ENCODE results near the gene SLCO4A1. TPM values are rescaled to one million over a fixed set of nuclear protein-coding genes. Genes with fewer than 3 reads are reported as not detected.
"Not testable (repeated sequence)": the region's sequence is repeated elsewhere in the genome, so short reads cannot be mapped to it uniquely, and the experiment has no call there.

Gene SLCO4A1
- total RNA-seq, 1 donor from 2014 or later: 0.60 TPM

DNA sequence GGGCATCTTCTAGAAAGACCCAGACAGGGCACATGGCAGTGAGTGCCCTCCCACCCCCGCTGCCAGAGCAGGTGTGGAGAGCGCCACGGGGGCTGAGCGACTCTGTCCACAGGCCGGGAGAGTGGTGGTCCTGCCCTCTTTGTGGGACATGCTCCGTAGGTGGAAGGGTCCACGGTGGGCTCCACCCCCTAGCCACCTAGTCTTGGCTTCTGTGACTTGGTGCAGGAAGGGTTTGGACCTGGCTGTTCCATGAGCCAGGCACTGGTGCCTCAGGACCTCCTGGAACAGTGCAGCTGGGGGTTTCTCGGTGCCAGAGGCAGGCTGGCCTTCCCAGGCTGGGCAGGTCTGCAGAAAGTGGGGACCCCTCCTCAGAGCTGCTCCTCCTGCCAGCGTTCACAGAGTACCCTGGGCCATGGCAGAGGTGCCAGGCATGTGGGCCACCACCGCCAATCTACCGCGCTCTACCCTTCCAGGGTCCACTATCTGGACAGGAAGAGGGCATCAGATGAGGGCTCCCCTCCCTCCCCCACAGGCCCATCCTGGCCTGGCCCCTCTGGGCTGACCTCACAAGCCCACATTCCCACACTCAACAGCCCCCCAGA lies 23.0 kb downstream of the SLCO4A1 start:
- no peak for DNase-seq (ENCODE audit: low read depth in 2 of 2)

GRCh38 chr20:62665826-62666735 lies 23.8 kb downstream of the SLCO4A1 start:
- no peak for DNase-seq (ENCODE audit: low read depth in 2 of 2)

DNA sequence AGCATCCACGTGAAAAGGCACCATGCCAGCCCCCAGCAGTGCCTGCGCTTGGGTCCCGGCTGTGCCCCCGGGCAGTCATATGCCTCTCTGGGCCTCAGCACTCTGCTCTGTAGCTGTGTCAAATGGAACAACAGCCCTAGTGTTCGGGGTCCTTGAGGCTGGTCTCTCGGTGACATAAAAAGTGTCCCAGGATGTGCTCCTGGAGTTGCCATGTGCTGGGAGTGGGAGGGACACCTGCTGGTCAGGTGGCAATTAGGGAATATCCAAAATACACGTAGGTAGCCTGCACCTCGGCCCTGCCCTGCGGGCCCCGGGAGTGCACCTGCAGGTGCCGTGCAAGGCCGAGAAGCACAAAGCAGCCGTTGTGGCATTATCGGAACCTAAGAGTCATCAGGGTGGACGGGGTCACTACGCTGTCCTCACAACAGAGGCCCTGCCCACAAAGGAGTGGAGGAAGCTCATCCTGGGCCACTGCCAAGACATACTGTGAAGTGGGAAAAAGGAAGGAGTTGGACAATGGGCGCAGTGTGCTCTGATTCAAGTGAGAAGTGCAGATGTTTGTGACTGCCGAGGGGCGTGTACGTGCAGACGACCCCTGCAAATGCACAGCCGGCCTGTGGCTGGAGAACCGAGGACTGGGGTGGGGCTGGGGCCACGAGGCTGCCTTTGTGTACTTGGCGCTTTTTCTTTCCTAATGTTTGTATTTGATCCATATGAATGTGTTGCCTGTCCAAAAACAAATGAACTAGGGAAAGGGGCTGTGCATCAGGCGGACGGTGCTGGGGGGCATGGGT lies 24.6 kb downstream of the SLCO4A1 start:
- DNase-seq (ENCODE audit: low read depth in 2 of 2): peak; percentile 74 to 80

DNA sequence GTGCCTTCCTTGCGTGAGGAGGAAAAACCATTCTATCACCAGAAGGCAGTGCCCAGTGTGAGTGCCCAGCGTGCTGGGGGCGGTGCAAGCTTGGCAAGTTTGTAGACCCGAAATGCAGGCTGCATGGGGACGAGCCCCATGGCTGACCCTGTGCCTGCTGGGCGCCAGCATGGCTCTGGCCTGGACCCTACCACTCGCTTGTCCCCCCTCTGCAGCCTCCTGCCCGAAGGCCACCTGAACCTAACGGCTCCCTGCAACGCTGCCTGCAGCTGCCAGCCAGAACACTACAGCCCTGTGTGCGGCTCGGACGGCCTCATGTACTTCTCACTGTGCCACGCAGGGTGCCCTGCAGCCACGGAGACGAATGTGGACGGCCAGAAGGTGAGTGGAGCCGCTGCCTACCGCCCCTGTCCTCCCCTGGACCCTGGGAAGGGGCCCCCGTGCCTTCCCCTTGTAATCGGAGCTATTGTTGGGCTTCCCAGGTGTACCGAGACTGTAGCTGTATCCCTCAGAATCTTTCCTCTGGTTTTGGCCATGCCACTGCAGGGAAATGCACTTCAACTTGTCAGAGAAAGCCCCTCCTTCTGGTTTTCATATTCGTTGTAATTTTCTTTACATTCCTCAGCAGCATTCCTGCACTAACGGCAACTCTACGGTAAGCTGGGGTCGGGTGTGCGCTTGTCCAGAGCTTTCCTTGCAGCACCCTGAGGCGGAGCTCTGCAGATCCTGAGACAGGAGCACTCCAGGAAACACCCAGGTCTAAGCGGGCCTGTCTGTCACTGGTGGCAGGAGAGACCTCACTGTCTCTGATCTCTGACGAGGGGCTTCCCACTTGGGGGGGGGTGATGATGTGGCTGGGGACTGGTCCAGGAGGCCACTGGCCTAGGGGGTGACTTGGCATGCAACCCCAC lies 25.5 kb downstream of the SLCO4A1 start:
- no peak for DNase-seq (ENCODE audit: low read depth in 2 of 2)

GRCh38 chr20:62668441-62669027 lies 26.2 kb downstream of the SLCO4A1 start:
- DNase-seq (ENCODE audit: low read depth in 2 of 2): peak; percentile 78 to 85

DNA sequence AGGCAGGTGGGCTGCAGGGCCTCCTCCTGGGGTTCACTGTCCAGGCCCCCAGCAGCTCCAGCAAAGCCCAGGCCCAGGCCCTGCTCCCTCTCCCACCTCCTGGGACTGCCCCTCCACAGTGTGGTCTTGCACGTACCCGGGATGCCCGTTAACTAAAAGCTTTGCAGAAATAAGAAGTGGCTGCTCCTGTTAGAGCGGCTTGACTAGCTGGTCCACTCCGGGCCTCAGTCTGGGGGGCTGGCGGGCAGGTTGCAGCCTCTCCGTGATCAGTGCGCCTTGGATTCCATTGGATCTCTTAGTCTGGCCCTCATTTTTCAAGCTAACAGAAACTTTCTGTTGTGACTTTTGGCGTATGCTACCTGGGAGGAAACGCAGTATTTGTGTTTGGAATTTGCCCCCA lies 26.9 kb downstream of the SLCO4A1 start:
- DNase-seq (ENCODE audit: low read depth in 2 of 2): no peak

- DNase-seq (ENCODE audit: low read depth in 2 of 2): no peak
Measured at GRCh38 chr20:62670156-62670555, 27.9 kb downstream of the SLCO4A1 start.

DNA sequence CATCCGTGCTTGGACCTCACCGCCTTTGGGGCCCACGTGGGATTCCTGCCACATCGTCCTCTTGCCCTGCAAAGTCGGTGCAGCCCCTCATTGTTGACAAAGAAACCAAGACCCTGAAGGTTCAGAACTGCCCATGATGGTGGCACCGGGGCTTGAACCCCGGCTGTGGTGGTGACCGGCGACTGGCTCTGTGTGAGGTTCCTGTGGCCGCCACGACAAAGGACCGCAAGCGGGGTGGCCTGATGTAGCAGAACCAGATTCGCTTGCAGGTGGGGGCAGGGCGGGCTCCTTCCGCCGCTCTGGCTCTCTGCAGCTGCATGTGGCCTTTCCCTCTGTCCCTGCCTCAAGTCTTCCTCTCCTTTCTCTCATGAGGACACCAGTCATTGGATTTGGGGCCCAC lies 28.7 kb downstream of the SLCO4A1 start:
- DNase-seq (ENCODE audit: low read depth in 2 of 2): no peak

DNA sequence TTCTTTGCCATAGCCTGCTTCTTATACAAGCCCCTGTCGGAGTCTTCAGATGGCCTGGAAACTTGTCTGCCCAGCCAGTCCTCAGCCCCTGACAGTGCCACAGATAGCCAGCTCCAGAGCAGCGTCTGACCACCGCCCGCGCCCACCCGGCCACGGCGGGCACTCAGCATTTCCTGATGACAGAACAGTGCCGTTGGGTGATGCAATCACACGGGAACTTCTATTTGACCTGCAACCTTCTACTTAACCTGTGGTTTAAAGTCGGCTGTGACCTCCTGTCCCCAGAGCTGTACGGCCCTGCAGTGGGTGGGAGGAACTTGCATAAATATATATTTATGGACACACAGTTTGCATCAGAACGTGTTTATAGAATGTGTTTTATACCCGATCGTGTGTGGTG lies 29.5 kb downstream of the SLCO4A1 start:
- no peak for DNase-seq (ENCODE audit: low read depth in 2 of 2)

DNA sequence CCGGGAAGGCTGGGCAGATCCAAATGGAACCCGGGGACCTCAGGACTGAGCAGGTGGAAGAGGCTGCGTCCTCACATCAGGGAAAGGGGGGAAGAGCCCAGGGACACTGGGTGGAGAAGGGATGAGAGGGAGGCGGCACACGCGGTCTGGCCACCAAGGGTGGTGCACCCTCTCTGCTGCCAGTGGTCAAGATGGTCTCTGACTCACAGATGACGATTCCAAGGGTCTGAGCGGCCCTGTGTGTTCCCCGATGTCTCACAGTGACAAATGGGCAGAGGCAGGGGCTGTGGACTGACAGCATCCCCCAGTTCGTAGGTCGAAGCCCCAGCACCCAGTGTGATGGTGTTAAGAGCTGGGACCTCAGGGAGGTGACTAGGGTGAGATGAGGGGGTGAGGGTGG lies 32.1 kb downstream of the SLCO4A1 start:
- DNase-seq (ENCODE audit: low read depth in 2 of 2): no peak

DNA sequence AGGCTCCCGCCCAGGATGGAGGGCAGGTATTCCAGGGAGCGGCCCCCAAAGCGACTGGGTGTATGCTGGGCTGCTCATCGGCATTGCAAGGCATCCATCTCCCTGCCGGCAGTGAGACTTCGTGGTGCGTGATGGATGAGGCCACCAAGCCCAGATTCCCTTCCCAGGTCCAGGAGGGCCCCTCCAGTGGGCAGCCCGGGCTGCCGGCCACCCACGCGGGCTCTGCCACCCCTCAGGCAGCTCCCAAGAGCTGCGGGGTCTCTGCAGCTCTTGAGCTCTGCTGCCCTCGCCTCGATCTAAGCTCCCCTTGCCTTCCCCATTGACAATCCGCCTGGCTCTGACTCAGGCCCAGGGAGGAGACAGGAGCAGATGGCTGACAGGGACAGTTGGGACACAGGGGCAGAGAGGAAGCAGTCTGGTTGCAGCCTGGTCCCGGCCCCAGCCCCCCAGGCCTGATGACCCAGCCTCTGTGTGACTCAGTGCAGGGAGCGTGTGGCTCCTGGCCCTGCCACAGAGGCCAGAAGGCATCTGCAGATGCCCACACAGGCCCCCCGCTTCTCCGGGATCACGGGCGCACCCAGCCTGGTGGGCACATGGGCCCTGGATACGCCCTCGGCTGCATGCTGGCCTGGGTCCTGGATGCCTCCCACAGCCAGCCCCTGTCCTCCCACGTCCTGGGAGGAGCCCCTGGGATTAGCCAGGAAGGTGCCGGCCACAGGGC lies 33.0 kb downstream of the SLCO4A1 start:
- DNase-seq (ENCODE audit: low read depth in 2 of 2): no peak

GRCh38 chr20:62675877-62676260 lies 33.6 kb downstream of the SLCO4A1 start:
- no peak for DNase-seq (ENCODE audit: low read depth in 2 of 2)

GRCh38 chr20:62676976-62677375 lies 34.7 kb downstream of the SLCO4A1 start:
- DNase-seq (ENCODE audit: low read depth in 2 of 2): no peak

- DNase-seq (ENCODE audit: low read depth in 2 of 2): no peak
Measured at GRCh38 chr20:62677678-62678077, 35.4 kb downstream of the SLCO4A1 start.

GRCh38 chr20:62678553-62678952 lies 36.2 kb downstream of the SLCO4A1 start:
- peak in 1 of 2 donors; percentile 16 for DNase-seq (ENCODE audit: low read depth in 2 of 2)

DNA sequence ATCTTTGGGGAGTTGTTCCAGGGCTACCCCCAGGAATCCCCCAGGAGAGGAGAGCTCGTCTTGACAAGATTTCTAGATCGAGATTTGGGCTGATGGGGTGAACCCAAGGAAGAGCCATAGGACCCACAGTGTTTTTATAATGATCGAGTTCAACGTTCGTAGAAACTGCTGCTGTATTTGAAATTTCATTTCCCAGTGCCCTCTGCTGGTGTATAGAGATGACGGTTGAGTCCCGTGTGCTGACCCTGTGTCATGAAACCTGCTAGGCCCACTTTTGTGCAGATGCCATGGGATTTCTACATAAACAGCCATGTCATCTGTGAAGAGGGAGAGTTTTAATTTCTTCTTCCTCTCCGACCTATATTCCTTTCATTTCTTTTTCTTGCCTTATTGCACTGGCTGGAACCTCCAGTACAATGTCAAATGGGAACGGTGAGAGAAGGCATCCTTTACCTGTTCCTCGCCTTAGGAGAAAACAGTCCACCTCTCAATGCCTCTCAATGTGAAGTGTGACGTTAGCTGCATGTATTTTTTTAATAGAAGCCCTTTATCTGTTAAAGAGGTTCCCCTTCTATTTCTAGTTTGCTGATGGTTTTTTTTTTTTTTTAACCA lies 37.8 kb downstream of the SLCO4A1 start:
- DNase-seq (ENCODE audit: low read depth in 2 of 2): no peak

- DNase-seq (ENCODE audit: low read depth in 2 of 2): no peak
Measured at GRCh38 chr20:62682912-62683517, 40.7 kb downstream of the SLCO4A1 start.

GRCh38 chr20:62683660-62684322 lies 41.5 kb downstream of the SLCO4A1 start:
- DNase-seq (ENCODE audit: low read depth in 2 of 2): not testable (repeated sequence)

- DNase-seq (ENCODE audit: low read depth in 2 of 2): no peak
Measured at GRCh38 chr20:62684981-62685380, 42.7 kb downstream of the SLCO4A1 start.

All from lung microvascular endothelial cell (primary cell).